Measurements from ENCODE around the gene CD22.
A peak's percentile ranks its signal among the peaks of the same experiment; 100 is the strongest.

The CD22 gene

GRCh38 chr19:35288331-35288730, 40.7 kb upstream of the CD22 start (continued):
- no peak for TF ChIP-seq ZNF843 (tag by site-specific recombination; IDR thresholded peaks at IDR 0.05)
- TF ChIP-seq KLF10 (tag by site-specific recombination; IDR thresholded peaks at IDR 0.05): no peak

- peaks cover 8% of the 10 kb centered on the region for H3K4me1 ChIP-seq (ENCODE audit: control insufficient read depth, insufficient read depth, low read length)
- no peak overlapping the region for H3K27ac ChIP-seq (ENCODE audit: extremely low read depth, low read depth, low read length)
- TF ChIP-seq WT1 (tag by site-specific recombination; IDR thresholded peaks at IDR 0.05) (peak; percentile 56; the same call in 1 of the 2 replicates), ZNF398 (tag by site-specific recombination; IDR thresholded peaks at IDR 0.05) (no peak), ZNF426 (tag by site-specific recombination; IDR thresholded peaks at IDR 0.05) (no peak), ZNF521 (tag by site-specific recombination; IDR thresholded peaks at IDR 0.05) (no peak), KLF7 (tag by site-specific recombination; IDR thresholded peaks at IDR 0.05; ENCODE audit: borderline replicate concordance) (0 out of 2 replicates have a peak, but pooled peaks have one; percentile 25), SCRT2 (tag by site-specific recombination; IDR thresholded peaks at IDR 0.05) (peak; percentile 81), ZFP69B (tag by site-specific recombination; IDR thresholded peaks at IDR 0.05) (no peak), ZNF341 (tag by site-specific recombination; IDR thresholded peaks at IDR 0.05; ENCODE audit: low read depth) (no peak), ZBTB1 (tag by site-specific recombination; IDR thresholded peaks at IDR 0.05) (no peak), KLF1 (tag by site-specific recombination; IDR thresholded peaks at IDR 0.05) (peak; percentile 70), SCRT1 (tag by site-specific recombination; IDR thresholded peaks at IDR 0.05; ENCODE audit: borderline replicate concordance) (0 out of 2 replicates have a peak, but pooled peaks have one; percentile 61), ZNF585B (tag by site-specific recombination; IDR thresholded peaks at IDR 0.05) (peak; percentile 30; the same call in 1 of the 2 replicates)
- ChIA-PET POLR2A (interaction anchor here (0.7 to 4.7 kb wide), 2 partner anchors 9 to 20 kb away, joined by 5 to 17 read pairs; partner anchors contain the start of gene USF2), CTCF (interaction anchor here (0.7 to 1.3 kb wide), 6 partner anchors 19 to 304 kb away, joined by 3 to 8 read pairs (median 5); no protein-coding TSS in a partner anchor)
- H3K9me3 ChIP-seq (ENCODE audit: control insufficient read depth, insufficient read depth, low read depth, low read length): no peaks in the 10 kb centered on the region
- H3K4me3 ChIP-seq (ENCODE audit: low read depth, low read length): no peak overlapping the region
- no peaks in the 10 kb centered on the region for H3K36me3 ChIP-seq (ENCODE audit: control insufficient read depth in 2 of 2, insufficient read depth in 1 of 2, low read length in 2 of 2)
Measured at GRCh38 chr19:35288906-35289305, 40.1 kb upstream of the CD22 start.

- ChIA-PET POLR2A (interaction anchor here (0.5 to 4.7 kb wide), 7 partner anchors 9 to 262 kb away, joined by 3 to 17 read pairs (median 6); partner anchors contain the start of gene USF2), CTCF (interaction anchor here (1.0 to 1.1 kb wide), 4 partner anchors 14 to 404 kb away, joined by 3 to 5 read pairs (median 4); no protein-coding TSS in a partner anchor)
- H3K36me3 ChIP-seq (ENCODE audit: control insufficient read depth in 2 of 2, insufficient read depth in 1 of 2, low read length in 2 of 2): no peaks in the 10 kb centered on the region
- no peak overlapping the region for H3K4me3 ChIP-seq (ENCODE audit: low read depth, low read length)
- no peaks in the 10 kb centered on the region for H3K9me3 ChIP-seq (ENCODE audit: control insufficient read depth, insufficient read depth, low read depth, low read length)
- no peak overlapping the region for H3K27ac ChIP-seq (ENCODE audit: extremely low read depth, low read depth, low read length)
- H3K4me1 ChIP-seq (ENCODE audit: control insufficient read depth, insufficient read depth, low read length): peaks cover 8% of the 10 kb centered on the region
- TF ChIP-seq SCRT2 (tag by site-specific recombination; IDR thresholded peaks at IDR 0.05) (peak; percentile 62; the same call in 1 of the 2 replicates), ZNF18 (tag by site-specific recombination; IDR thresholded peaks at IDR 0.05) (peak; percentile 95), KLF1 (tag by site-specific recombination; IDR thresholded peaks at IDR 0.05) (peak; percentile 45), ZNF140 (tag by site-specific recombination; IDR thresholded peaks at IDR 0.05) (no peak), GLIS1 (tag by site-specific recombination; IDR thresholded peaks at IDR 0.05) (peak; percentile 21; the same call in 1 of the 2 replicates), ZNF391 (tag by site-specific recombination; IDR thresholded peaks at IDR 0.05; ENCODE audit: borderline replicate concordance, low read depth) (no peak), ZNF423 (tag by site-specific recombination; IDR thresholded peaks at IDR 0.05) (no peak), ZNF571 (tag by site-specific recombination; IDR thresholded peaks at IDR 0.05) (no peak), KLF9 (tag by site-specific recombination; IDR thresholded peaks at IDR 0.05; ENCODE audit: low read depth) (no peak), ZNF670 (tag by site-specific recombination; IDR thresholded peaks at IDR 0.05; ENCODE audit: low read depth) (no peak), INSM2 (tag by site-specific recombination; IDR thresholded peaks at IDR 0.05) (no peak), KLF10 (tag by site-specific recombination; IDR thresholded peaks at IDR 0.05) (no peak)
Measured at GRCh38 chr19:35290381-35291127, 38.4 kb upstream of the CD22 start.
